SK-N-MC (cell line): ENCODE measurements around the gene MED7.

ENCODE experiments used
- EZH2 ChIP-seq: fragments of 200-600 bp; sonication (generic); IDR thresholded peaks from one replicate; pipeline ENCODE4 v1.6.1; 2017; ENCODE audit warnings: antibody characterized with exemption
- FOXP2 ChIP-seq: optimal IDR thresholded peaks from 2 replicates; pipeline ENCODE3; 2011; ENCODE audit warnings: mild to moderate bottlenecking, moderate library complexity; ENCODE audit not compliant: insufficient read depth; ENCODE audit errors: extremely low read length, control extremely low read depth
- POLR2AphosphoS5 ChIP-seq: IDR thresholded peaks from 2 replicates; pipeline ENCODE4 v1.6.1; 2012; ENCODE audit warnings: mild to moderate bottlenecking, low read depth, low read length, borderline replicate concordance

DNA sequence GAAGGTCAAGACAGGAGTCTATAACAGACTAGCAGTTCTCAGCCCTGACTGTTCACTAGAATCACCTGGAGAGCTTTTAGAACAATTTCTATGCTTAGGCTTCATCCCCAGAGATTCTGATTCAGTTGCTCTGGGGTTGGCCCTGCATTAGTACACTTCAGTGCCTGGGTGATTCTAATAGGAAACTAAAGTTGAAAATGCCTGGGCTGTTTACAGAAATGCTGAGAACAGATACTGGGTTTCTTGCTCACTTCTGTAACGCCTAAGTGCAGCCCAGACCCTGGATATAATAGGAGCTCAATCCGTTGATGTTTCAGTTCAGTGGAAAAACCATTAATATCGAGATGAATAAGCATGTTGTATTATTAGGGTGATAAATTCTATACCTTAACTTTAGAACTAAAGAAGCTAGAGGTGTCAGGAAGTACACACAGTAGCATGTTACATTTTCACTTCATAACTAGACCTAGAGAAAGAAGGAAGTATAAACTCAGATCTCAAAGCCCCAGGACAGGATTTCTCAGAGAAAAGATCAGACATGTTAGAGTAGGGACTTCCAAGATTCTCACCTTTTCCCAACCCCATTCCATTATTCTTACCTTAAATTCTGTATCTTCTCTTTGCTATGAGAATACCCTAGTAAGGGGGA is 54.2 kb downstream of the MED7 start:
- TF ChIP-seq EZH2 (no peak), POLR2AphosphoS5 (no peak), FOXP2 (no peak)
